Activated effector memory CD4-positive, alpha-beta T cell treated with Interleukin-2 at 50 U/mL for 16 hours (primary cell): Measurements from ENCODE around the gene NMBR.
"Not testable (repeated sequence)": the region's sequence is repeated elsewhere in the genome, so short reads cannot be mapped to it uniquely, and the experiment has no call there.

ENCODE experiments used
- DNase-seq: peaks from one replicate; pipeline ENCODE4 v3.0.0-alpha.2; 2020

NMBR gene

DNA sequence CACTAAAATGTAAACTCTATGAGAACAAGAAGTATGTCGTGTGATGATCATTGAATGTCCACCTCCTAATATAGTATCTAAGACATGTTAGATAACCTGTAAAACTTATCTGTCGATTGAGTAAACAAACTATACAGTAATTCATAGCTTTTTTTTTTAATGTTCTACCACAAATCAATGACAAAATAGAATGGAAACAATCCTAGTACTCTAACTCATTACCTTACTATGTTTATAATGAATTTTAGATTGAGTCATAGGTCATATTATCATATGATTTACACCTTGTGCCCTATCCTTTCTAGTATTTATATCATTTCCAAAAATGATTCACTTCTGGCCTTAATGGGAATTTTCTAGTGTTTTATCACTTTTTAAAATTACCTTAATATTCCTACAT lies 6.3 kb upstream of the NMBR start:
- DNase-seq, result no peak

DNA sequence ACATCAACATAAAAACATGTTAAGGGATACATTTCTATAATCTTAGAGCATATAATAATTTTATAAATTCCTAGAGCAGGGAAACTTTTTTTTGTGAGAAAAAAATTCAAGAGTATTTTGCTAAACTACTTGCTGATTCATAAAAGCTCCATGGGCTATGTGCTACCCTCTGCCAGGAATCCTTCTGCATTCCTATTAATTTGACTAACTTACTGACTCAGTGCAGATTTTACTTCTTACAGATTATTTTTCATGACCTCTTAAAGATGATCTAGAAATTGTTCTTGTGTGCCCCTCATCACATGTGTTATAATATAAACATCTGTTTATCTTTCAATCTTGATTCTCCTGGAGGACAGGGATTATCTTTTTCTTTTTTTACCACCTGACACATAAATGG lies 5.8 kb upstream of the NMBR start:
- DNase-seq, result no peak

DNA sequence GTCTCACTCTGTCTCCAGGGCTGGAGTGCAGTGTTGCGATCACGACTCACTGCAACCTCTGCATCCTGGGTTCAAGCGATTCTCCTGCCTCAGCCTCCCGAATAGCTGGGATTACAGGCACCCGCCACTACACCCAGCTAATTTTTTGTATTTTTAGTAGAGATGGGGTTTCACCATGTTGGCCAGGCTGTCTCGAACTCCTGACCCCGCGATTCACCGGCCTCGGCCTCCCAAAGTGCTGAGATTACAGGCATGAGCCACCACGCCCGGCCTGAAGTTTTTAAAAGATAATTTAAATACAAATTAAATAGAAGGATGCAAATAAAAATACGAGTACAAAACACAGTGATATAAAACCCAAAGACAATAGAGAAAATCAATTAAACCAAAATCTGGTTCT lies 5.4 kb downstream of the NMBR start:
- not testable (repeated sequence) for DNase-seq

DNA sequence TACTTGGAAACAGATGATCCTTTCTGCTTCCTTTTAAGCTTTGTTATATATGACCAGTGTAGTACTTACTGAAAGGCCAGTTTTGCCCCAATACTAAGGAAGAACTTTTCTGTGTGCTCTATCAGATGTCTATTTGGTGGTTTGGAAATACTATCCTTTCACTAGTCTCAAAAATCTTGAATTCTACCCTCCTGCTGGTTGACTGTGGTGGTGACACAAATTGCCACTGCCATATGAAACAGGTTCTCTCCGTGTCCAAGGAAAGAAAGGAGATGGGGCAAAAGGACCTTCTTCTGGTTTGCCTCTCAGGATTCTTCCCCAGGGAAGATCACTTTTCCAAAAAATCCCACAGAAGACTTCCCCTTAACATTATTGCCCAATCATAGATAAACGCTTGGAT lies 8.0 kb downstream of the NMBR start:
- no peak for DNase-seq

DNA sequence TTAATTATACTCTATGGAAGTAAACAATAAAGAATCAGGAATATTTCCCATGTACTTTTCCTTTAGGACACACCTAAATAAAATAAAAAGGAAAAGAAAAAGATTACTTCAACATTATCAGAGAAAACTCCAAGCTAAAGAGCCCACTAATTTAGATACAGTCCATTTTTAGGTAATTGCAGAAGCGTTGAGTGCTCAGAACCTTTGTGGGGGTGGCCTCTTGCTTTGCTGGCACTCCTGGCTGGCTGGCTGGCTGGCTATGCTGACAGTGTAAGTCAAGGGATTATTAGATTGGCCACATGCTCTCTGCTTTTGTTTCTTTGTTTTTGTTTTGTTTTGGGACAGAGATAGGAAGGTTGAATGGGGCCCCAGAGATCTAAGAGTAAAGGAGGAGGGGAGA lies 14.3 kb downstream of the NMBR start, which contains the start of gene GJE1:
GJE1 (plus strand) TSS at position 301 of the 400 bp plus-strand sequence. CDS start 234 bp downstream, outside the sequence.
- no peak for DNase-seq

DNA sequence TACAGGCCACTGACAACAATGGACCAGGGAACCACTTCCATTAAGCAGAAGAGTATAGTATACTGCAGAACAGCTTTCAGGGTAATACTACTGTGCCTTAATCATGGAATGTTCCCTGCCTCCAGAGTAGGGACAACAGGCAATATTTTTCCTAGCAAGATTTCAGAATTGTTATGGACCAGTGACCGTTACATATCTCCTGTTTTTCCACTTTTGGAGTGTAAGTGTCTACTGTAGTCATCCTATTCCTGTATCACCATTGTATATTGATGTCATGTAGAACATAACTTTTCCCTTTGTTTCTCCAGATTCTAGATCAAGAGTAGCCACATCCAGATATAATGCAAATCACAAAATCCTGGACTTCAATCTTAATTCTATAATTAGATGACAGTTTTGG lies 16.1 kb downstream of the NMBR start:
- no peak for DNase-seq

DNA sequence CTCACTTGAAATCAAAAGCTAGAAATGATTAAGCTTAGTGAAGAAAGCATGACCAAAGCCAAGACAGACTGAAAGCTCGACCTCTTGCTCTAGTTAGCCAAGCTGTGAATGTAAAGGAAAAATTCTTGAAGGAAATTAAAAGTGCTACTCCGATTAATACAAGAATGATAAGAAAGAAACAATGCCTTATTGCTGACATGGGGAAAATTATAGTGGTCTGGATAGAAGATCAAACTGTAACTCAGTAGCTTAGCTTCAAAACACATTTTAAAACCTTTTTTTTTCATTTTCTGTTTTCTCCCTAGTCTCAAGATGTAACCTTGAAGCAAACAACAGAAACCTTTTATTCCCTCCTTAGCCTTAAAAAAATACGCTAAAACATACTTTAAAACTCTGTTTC lies 25.6 kb downstream of the NMBR start:
- no peak for DNase-seq

DNA sequence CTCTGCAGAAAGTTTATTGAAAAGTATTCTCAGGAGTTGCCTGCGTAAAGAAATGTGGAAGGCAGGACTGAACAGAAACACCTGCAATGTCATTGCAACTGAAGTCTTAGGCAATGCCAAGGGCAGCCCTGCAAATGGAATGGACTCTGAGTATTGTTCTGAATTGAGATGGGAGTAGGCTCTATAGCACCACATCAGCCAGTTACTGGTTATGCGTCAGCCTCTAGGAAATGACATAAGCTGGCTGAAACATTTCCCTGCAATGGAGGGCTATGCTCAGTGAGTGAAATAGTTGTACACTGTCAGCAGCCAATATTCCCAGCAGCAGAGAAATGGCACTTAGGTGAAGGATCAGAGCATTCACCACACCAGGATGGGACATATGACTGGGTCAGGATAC lies 28.0 kb downstream of the NMBR start:
- DNase-seq, result no peak

DNA sequence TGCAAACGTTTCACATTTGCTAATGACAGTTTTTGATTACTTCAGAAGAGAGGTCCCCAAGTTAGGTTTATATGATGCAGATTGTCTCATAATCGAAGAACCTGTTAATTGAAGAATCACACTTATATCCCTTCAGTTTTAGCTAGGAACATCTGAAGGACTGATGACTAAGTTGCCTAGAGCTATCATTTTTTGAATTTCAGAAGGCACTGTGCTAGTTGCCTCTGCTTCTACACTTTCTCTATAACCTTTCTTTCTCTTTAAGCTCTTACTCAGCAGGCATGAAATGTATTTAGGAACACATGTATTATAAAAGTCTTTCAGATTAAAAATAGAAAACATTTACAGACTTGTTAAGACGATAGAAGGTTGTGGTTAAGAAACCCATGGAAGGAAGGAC lies 28.6 kb downstream of the NMBR start:
- DNase-seq, result no peak

DNA sequence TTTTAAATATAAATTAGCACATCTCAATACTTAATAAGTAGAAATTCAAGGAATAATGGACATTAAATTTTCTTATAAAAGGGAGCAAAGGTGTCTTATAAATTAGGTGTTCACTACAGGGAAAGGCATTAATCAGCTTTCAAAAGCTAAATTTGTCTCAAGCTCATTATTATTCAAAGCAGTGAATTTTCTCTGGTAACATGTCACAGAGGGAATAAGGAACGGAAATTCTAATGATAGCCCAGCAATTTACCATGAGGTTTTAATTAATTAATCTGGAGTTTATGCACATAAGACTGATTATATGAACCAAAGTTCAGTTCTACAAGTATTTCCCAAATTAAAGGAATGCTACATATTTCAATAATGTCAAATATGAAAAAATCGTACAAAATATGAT lies 29.6 kb downstream of the NMBR start:
- DNase-seq, result no peak

DNA sequence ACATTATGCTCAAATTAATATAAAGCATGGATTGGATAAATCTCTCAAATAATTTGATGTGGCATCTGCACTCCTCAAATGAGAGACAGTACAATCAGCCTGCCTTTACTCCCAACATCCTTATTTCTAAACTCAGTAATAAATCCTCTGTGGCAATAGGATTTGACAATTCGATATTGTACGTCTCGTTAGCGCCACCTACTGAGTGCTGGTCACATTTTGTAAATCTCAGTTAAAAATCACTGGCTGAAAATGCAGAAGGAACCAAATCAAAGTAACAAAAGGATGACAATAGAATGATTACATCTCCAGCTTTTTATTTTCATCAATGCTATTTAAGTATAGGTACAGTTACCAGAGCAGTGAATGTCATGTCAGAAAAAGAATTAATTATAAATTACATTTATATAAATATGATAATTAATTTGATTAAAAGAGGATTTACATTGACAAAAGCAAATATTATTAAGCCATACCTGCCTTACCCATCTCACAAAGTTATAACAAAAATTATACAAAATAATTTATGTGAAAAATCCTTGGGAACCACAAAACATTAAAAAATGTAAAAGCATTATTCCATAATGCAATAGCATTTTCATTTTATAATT lies 34.4 kb downstream of the NMBR start:
- peak; percentile 22 for DNase-seq

DNA sequence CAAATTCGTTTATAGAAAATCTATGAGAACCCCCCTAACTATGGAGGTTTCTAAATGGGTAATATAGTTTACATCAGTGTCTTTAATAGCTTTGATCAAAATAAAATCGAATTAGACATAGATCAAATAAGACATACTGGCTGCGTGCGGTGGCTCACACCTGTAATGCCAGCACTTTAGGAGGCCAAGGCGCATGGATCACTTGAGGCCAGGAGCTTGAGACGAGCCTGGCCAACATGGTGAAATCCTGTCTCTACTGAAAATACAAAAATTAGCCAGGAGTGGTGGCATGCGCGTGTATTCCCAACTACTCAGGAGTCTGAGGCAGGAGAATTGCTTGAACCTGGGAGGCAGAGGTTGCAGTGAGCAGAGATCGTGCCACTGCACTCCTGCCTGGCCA lies 36.1 kb downstream of the NMBR start:
- DNase-seq, result not testable (repeated sequence)

DNA sequence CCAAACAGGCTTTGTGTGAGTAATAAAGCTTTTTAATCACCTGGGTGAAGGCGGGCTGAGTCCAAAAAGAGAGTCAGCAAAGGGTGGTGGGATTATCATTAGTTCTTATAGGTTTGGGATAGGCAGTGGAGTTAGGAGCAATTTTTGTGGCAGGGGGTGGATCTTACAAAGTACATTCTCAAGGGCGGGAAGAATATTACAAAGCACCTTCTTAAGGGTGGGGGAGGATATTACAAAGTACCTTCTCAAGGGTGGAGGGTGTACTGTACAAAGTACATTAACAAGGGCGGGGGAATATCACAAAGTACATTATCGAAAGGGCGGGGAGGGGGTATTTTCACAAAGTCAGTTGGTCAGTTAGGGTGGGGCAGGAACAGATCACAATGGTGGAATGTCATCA lies 42.1 kb downstream of the NMBR start:
- not testable (repeated sequence) for DNase-seq

DNA sequence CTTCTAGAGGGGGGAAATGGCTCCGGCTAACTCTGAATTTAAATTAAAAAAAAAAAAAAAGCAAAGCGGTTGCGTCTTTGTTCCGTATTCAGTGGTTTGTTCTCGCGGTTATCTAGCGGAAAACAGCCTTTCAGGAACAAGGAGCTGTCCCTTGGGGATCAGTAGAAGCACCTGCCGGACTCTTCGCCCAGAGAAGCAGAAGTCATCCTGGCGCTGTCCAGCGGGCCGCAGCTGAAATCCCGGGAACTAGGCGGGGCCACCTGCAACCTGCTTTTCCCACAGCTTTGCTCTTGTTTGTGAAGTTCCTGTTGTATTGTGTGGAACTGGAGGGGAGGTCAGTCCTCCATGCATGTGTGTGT lies 58.1 kb downstream of the NMBR start:
- no peak for DNase-seq

DNA sequence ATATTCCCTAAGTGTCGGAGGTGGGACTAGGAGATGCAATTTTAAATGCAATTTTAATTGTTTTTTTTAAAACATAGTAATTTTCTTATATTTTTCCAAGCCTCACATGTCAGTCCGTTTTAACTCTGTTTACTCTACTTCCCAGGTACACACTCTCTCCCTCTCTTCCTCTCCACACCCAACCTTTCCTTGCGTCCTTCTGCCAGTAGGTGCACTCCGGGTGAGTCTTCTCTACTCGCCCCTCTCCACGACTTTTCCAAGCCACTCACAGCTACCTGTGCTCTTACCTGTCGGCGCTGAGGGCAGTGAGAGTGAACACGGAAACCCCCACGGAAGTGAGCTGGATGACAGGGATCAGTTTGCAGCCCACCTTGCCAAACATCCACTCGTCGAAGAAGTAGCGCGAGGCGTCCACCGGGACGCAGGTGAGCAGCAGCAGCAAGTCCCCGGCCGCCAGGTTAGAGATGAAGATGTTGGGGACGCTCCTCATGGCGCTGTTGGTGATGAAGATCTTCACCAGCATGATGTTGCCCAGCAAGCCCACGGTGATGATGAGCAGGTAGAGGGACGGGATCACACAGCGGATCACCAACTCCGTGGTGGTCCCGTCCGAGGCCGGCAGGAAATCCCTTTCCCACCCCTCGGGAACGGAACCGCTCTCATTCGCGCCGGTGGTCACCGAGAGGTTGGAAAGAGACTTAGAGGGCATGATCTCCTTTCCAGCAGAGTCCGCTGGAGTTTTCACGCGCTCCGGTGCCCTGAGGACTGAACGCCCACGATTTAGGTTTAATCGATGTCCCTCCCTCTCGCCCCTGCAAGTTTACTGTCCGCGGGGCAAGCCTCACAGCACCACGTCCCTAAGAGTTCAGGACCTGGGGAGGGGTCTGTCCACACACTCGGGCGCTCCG lies 58.7 kb downstream of the NMBR start:
- no peak for DNase-seq

DNA sequence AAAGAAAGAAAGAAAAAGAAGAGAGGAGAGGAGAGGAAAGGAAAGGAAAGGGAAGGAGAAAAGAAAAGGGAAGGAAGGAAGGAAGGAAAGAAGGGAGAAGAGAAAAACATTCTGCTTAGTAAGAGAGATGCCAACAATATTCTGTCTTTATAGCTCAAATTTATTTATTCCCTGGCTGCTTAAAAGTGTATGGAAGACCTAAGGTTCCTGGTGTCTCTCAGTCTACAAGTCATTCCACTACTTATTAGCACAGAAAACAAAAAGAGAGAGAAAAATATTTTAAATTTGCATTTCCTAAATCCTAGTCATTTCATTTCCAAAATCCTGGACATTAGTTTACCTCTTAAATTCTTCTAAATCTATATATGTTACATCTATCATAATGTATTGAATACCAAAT lies 67.8 kb downstream of the NMBR start:
- no peak for DNase-seq

DNA sequence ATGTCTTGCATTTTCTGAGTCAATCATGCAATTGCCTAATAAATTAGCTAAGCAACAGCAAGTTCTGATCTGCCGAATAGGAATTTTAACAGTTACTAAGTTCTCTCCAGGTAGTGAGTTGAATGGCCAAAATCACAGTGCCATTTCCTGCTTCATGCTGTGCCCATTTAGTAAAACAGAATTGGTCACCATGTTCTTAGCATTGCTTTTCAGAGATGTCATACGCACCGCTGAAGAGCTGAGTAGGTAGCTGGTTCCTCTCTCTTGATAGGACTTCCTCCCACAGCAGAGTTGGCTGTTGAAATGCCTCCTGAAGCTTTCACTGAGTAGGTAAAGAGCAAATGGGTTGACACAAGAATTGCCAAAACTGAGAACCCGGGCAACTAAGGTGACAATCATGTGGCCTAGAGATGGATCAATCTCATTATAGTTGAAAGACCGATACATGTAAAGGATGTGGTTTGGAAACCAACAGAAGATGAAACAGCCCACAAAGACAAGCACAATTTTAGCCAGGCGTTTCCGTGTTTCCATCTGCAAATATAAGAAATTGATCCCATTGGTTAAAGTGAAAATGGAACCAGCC lies 71.3 kb downstream of the NMBR start:
- no peak for DNase-seq

DNA sequence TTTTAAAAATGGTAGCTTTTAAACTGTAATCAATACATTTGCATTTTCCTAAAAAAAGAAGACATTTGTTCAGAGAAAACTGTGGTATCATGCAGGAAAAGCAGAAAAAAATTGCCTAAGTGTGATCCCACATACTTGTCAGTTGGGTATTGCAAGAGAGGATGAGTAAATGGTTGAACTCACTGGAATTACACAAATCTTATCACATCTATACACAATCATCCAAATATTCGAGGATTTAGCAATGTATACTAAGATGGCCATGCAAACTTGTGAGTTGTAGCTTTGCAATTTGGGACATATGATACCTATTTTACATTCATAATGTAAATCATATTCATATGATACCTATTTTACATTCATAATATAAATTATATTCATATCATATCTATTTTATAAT lies 72.4 kb downstream of the NMBR start:
- DNase-seq, result no peak

DNA sequence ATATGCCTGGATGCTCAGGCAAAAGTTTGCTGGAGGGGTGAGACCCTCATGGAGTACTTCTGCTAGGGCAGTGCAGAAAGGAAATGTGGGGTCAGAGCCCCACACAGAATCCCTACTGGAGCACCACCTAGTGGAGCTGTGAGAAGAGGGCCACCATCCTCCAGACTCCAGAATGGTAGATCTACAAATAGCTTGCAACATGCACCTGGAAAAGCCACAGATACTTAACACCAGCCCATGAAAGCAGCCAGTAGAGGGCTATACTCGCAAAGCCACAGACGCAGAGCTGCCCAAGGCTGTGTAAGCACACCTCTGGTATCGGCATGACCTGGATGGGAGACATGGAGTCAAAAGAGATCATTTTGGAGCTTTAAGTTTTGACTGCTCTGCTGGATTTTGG lies 74.9 kb downstream of the NMBR start:
- DNase-seq, result no peak

DNA sequence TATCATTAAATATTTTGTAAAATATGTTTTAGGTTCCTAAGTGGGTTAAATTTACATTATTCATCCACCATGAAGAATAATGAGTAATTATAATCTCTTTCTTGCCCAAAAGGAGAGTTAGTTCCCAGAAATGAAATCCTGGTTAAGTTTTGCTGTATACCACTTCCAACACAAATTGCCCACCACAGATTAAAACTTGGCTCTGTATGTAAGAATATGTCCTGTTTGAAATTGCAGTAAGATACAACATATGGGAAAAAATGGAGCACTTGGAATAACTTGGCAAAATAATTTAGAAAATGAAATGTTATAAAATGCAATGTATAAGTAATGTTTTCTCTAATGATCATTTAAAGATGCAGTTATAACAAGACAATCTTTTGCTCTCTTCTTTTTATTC lies 78.5 kb downstream of the NMBR start:
- no peak for DNase-seq

DNA sequence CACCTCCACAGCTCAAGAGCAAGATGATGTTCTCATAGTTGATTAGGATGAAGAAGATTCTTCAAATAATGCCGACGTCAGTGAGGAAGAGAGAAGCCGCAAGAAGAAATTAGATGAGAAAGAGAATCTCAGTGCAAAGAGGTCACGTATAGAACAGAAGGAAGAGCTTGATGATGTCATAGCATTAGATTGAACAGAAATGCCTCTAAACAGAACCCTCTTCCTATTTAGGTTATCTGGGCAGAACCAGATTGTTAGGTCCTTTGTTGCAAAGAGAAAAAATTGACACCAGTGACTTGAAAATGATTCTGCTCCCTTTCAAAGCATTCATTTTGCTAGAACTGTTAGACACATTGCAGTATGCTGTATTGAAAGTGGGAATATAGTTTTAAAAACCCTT lies 84.1 kb downstream of the NMBR start:
- not testable (repeated sequence) for DNase-seq

DNA sequence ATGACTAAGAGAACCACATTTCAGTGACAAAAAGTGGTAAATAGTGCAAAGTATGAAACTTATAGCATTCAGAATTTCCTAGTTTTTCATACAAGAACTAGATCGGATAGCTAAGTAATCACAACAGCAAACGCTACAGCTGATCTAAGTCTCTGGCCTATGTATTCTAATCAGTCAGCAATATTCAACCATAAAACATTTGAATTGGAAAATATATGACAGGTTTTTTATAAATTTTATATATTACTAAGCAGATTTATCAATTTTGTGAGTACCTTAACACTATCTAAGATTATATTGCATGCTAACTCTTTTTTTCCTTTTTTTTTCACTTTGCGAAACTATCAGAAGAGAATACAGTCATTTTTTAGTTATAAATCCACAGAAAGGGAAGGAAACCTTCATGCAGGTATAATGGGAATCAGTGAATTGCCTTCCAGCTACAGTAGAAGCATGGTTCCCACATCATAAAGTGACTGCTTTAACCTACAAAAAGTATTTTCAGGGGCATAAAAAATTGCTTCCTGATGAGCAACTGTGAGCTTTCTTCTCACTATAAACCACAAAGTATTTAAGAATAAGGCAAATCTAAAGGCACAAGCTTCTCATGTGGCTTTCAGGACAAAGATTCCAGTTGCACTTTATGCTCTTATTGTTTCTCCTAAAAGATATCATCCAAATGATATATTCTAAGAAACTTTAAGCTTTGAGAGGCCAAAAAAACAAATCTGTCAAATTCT lies 88.2 kb downstream of the NMBR start:
- DNase-seq, result no peak

DNA sequence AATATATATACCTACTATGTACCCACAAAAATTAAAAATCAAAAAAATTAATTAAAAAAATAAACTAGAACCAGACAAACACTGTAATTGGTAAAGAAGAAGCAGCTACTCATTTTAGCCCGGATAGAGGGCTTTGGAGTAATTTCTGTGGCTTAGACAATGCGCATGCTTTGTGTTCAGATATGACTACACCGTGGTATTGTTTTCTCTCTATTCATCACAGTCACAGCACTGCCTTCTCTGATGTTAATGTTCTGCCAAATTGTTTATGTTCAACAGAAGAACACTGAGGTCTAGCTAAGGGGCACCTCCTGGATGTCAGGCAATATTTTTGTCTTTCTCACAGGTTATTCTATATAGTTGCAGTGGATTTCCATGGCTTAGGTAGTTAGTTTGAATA lies 91.7 kb downstream of the NMBR start:
- no peak for DNase-seq

DNA sequence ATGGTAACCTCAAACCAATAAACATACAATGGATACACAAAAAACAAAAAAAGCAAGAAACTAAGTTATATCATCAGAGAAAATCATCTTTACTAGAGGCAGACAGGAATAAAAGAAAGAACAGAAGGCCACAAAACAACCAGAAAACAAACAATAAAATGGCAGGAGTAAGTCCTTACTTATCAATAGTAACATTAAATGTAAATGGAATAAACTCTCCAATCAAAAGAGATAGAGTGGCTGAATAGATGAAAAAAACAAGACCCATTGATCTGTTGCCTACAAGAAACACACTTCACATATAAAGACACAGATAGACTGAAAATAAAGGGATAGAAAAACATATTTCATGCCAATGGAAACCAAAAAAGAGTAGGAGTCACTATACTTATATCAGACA lies 95.5 kb downstream of the NMBR start:
- DNase-seq, result no peak
